H1 (cell line): Measurements from ENCODE around the gene NSF. TPM values are rescaled to one million over a fixed set of nuclear protein-coding genes. Genes with fewer than 3 reads are reported as not detected.

Experiments used
- CTCF ChIA-PET: fragments of 300-600 bp; sonication (Branson Sonifier 250); formaldehyde crosslinking; loops from one replicate; lab custom pipeline; 2021; ENCODE audit not compliant: partially characterized antibody; lab: Charles Lee
- POLR2A ChIA-PET: fragments of 300-600 bp; sonication (Branson Sonifier 250); formaldehyde crosslinking; loops from one replicate; lab custom pipeline; 2021; ENCODE audit warnings: inconsistent platforms; ENCODE audit not compliant: partially characterized antibody; lab: Charles Lee
- DNase-seq, 2 experiments: peaks; one replicate each; pipeline versions ENCODE4 v3.0.0 to v3.0.0-alpha.2; 2010 to 2022; ENCODE audit warnings: low spot score in 2 of 2, low read depth in 1 of 2, mixed read lengths in 1 of 2
- FAIRE-seq: peaks from 2 replicates; lab custom pipeline; 2011; peaks lifted over from hg19 to GRCh38; lab: Jason Lieb, UNC
- H2AFZ ChIP-seq: 2 replicates; pipeline ENCODE4 v1.8.1; 2012; ENCODE audit warnings: low read length, inconsistent platforms
- H2AK5ac ChIP-seq: 2 replicates; pipeline ENCODE4 v1.6.1; 2013; ENCODE audit warnings: low read depth, low read length
- H2BK120ac ChIP-seq: replicated peaks from 2 replicates; pipeline ENCODE3; 2013; ENCODE audit warnings: low read depth, low read length, inconsistent platforms
- H2BK12ac ChIP-seq: 2 replicates; pipeline ENCODE4 v1.6.1; 2013; ENCODE audit warnings: low read depth, low read length
- H2BK15ac ChIP-seq: 2 replicates; pipeline ENCODE4 v1.6.1; 2013; ENCODE audit warnings: low read length
- H2BK20ac ChIP-seq: 2 replicates; pipeline ENCODE4 v1.6.1; 2013; ENCODE audit warnings: low read length
- H2BK5ac ChIP-seq: 2 replicates; pipeline ENCODE4 v1.6.1; 2013; ENCODE audit warnings: low read depth, low read length
- H3K14ac ChIP-seq: 2 replicates; pipeline ENCODE4 v1.6.1; 2013; ENCODE audit warnings: inconsistent platforms; ENCODE audit not compliant: insufficient read length
- H3K18ac ChIP-seq: 2 replicates; pipeline ENCODE4 v1.6.1; 2013; ENCODE audit warnings: low read length; ENCODE audit errors: extremely low read depth
- H3K23ac ChIP-seq: 2 replicates; pipeline ENCODE4 v1.6.1; 2013; ENCODE audit warnings: inconsistent platforms; ENCODE audit not compliant: insufficient read length
- H3K23me2 ChIP-seq: 2 replicates; pipeline ENCODE4 v1.6.1; 2013; ENCODE audit warnings: low read depth, low read length
- H3K27ac ChIP-seq: 2 replicates; pipeline ENCODE4 v1.6.1; 2011; ENCODE audit warnings: low read depth, low read length, inconsistent platforms
- H3K27me3 ChIP-seq, 4 experiments: replicated peaks in 1 of 4; 1 replicate in 1 of 4; 2 replicates in 3 of 4; pipeline versions ENCODE4 v1.6.1 to v1.8.1; 2011 to 2013; ENCODE audit warnings: low read length in 3 of 4, mild to moderate bottlenecking in 3 of 4, inconsistent platforms in 2 of 4, mixed read lengths in 2 of 4, moderate library complexity in 1 of 4; ENCODE audit not compliant: control insufficient read depth in 3 of 4, insufficient read depth in 3 of 4; ENCODE audit errors: extremely low read depth in 1 of 4
- H3K36me3 ChIP-seq, 4 experiments: 2 replicates each; pipeline versions ENCODE4 v1.6.1 to v1.8.1; 2011 to 2013; ENCODE audit warnings: mild to moderate bottlenecking in 4 of 4, low read length in 3 of 4, moderate library complexity in 2 of 4, control low read depth in 1 of 4, inconsistent platforms in 1 of 4; ENCODE audit not compliant: insufficient read depth in 4 of 4, control insufficient read depth in 2 of 4
- H3K4ac ChIP-seq: replicated peaks from 2 replicates; pipeline ENCODE3; 2013; ENCODE audit warnings: low read length, low read depth, mixed read lengths, inconsistent platforms; ENCODE audit not compliant: insufficient read length
- H3K4me1 ChIP-seq, 4 experiments: replicated peaks in 1 of 4; 1 replicate in 1 of 4; 2 replicates in 3 of 4; pipeline versions ENCODE4 v1.6.1 to v1.8.1; 2011 to 2013; ENCODE audit warnings: low read length in 3 of 4, inconsistent platforms in 2 of 4, mixed read lengths in 1 of 4; ENCODE audit not compliant: insufficient read depth in 4 of 4, control insufficient read depth in 3 of 4
- H3K4me2 ChIP-seq, 2 experiments: 2 replicates each; pipeline versions ENCODE4 v1.6.1 to v1.8.1; 2011 to 2013; ENCODE audit warnings: low read depth in 2 of 2, low read length in 2 of 2, control low read depth in 1 of 2, inconsistent platforms in 1 of 2, mild to moderate bottlenecking in 1 of 2; ENCODE audit not compliant: insufficient read depth in 1 of 2
- H3K4me3 ChIP-seq, 4 experiments: fragments of 200-600, 300-600 bp in 1 of 4; sonication (generic), shearing (Covaris generic), sonication (Bioruptor Twin) in 1 of 4; 2 replicates each; pipeline versions ENCODE4 v1.5.1 to v1.8.1; 2011 to 2016; ENCODE audit warnings: low read length in 4 of 4, low read depth in 3 of 4, control low read depth in 2 of 4, inconsistent platforms in 2 of 4, mild to moderate bottlenecking in 2 of 4, mixed read lengths in 1 of 4, moderate library complexity in 1 of 4; ENCODE audit not compliant: insufficient read depth in 2 of 4; ENCODE audit errors: extremely low read depth in 1 of 4
- H3K56ac ChIP-seq: replicated peaks from 2 replicates; pipeline ENCODE3; 2013; ENCODE audit warnings: low read depth, mild to moderate bottlenecking, mixed read lengths, low read length, inconsistent platforms; ENCODE audit not compliant: insufficient read length
- H3K79me1 ChIP-seq: 2 replicates; pipeline ENCODE4 v1.6.1; 2013; ENCODE audit warnings: low read depth, low read length, control low read depth
- H3K79me2 ChIP-seq, 2 experiments: 2 replicates each; pipeline versions ENCODE4 v1.6.1 to v1.8.1; 2012 to 2013; ENCODE audit warnings: low read length in 2 of 2, mild to moderate bottlenecking in 2 of 2, inconsistent platforms in 1 of 2; ENCODE audit not compliant: insufficient read depth in 2 of 2, control insufficient read depth in 1 of 2
- H3K9ac ChIP-seq, 4 experiments: replicated peaks in 1 of 4; 1 replicate in 1 of 4; 2 replicates in 3 of 4; pipeline versions ENCODE4 v1.6.1 to v1.8.1; 2011 to 2013; ENCODE audit warnings: low read depth in 3 of 4, low read length in 3 of 4, control low read depth in 2 of 4, mild to moderate bottlenecking in 2 of 4, moderate library complexity in 2 of 4, inconsistent platforms in 1 of 4; ENCODE audit errors: extremely low read depth in 1 of 4
- H3K9me3 ChIP-seq, 2 experiments: 2 replicates each; pipeline versions ENCODE4 v1.6.1 to v1.8.1; 2012 to 2013; ENCODE audit warnings: mild to moderate bottlenecking in 2 of 2, moderate library complexity in 2 of 2, control low read depth in 1 of 2, inconsistent platforms in 1 of 2, low read depth in 1 of 2, low read length in 1 of 2, mixed read lengths in 1 of 2; ENCODE audit not compliant: insufficient read depth in 2 of 2
- H4K20me1 ChIP-seq, 2 experiments: replicated peaks in 1 of 2; 2 replicates each; pipeline versions ENCODE3 to v1.8.1; 2011 to 2013; ENCODE audit warnings: inconsistent platforms in 2 of 2, low read length in 2 of 2, mild to moderate bottlenecking in 1 of 2; ENCODE audit not compliant: insufficient read depth in 2 of 2, control insufficient read depth in 1 of 2
- H4K5ac ChIP-seq: 2 replicates; pipeline ENCODE4 v1.6.1; 2013; ENCODE audit warnings: low read length, low read depth, mixed read lengths, inconsistent platforms; ENCODE audit not compliant: insufficient read length
- H4K8ac ChIP-seq: 2 replicates; pipeline ENCODE4 v1.8.0; 2013; ENCODE audit warnings: mild to moderate bottlenecking, moderate library complexity, low read length, inconsistent platforms; ENCODE audit not compliant: insufficient read depth; ENCODE audit errors: extremely low read depth
- H4K91ac ChIP-seq: replicated peaks from 2 replicates; pipeline ENCODE3; 2013; ENCODE audit warnings: low read length, mixed read lengths, inconsistent platforms; ENCODE audit not compliant: insufficient read length
- CBX5 ChIP-seq: fragments of 300-800, 300-1000 bp; sonication (generic); IDR thresholded peaks from 2 replicates; pipeline ENCODE4 v1.7.1; 2016; ENCODE audit warnings: antibody characterized with exemption, low read length, low read depth
- CBX8 ChIP-seq: fragments of 300-800, 300-1000 bp; sonication (generic); IDR thresholded peaks from 2 replicates; pipeline ENCODE4 v1.7.1; 2016; ENCODE audit warnings: low read depth, low read length, borderline replicate concordance
- POLR2AphosphoS5 ChIP-seq: IDR thresholded peaks from 2 replicates; pipeline ENCODE4 v1.6.1; 2011; ENCODE audit warnings: low read depth, low read length
- POU5F1 ChIP-seq: IDR thresholded peaks from 2 replicates; pipeline ENCODE4 v1.6.1; 2011; ENCODE audit warnings: low read depth, mild to moderate bottlenecking, low read length, moderate library complexity
- SUZ12 ChIP-seq: fragments of 200-600 bp; sonication (generic); IDR thresholded peaks from 2 replicates; pipeline ENCODE4 v1.6.1; 2012; ENCODE audit warnings: mild to moderate bottlenecking, inconsistent platforms, low read length, moderate library complexity, mixed read lengths
- TAF1 ChIP-seq: IDR thresholded peaks from 2 replicates; pipeline ENCODE4 v1.6.1; 2011; ENCODE audit warnings: mild to moderate bottlenecking, low read depth, low read length
- WGBS, 2 experiments: shearing (Covaris generic) in 1 of 2; methylation state at CpG; one replicate each; pipeline versions ENCODE4 v1.1.6 to v1.1.7; 2013 to 2015; ENCODE audit warnings: low lambda C conversion rate in 2 of 2, mixed read lengths in 2 of 2, inconsistent platforms in 1 of 2, low coverage in 1 of 2, missing lambda C conversion rate in 1 of 2; ENCODE audit not compliant: insufficient replicate concordance in 2 of 2, insufficient coverage in 1 of 2, insufficient read length in 1 of 2; ENCODE audit errors: extremely low coverage in 1 of 2, missing lambda C conversion rate in 1 of 2; 5-methylcytosine and 5-hydroxymethylcytosine counted together
- polyA plus RNA-seq, 7 experiments: library from polyadenylated mRNA; depleted of rRNA in 3 of 7; stranded (reverse) in 5 of 7; unstranded in 2 of 7; fragments of >200 nt in 5 of 7; fragments of 200-250 nt in 2 of 7; gene quantifications; 1 replicate in 5 of 7; 2 replicates in 1 of 7; 4 replicates in 1 of 7; pipeline versions ENCODE4 v1.2.1 to v1.2.3, GENCODE V29; 2011 to 2013; ENCODE audit warnings: missing spikeins in 2 of 7, mixed read lengths in 2 of 7
- total RNA-seq: library from RNA; stranded (reverse); fragmentation: NEBNext Ultra II Directional; extraction: Animal tissue kit (Norgen Biotek cat#: 25700); gene quantifications from 2 replicates; pipeline ENCODE4 v1.2.1, GENCODE V29; 2021

NSF gene
- total and polyA plus RNA-seq, 2 of the 8 experiments (the other 6 are each of a cell fraction or from before 2014, with no cell fraction given) = 13.0 to 27.7 TPM

DNA sequence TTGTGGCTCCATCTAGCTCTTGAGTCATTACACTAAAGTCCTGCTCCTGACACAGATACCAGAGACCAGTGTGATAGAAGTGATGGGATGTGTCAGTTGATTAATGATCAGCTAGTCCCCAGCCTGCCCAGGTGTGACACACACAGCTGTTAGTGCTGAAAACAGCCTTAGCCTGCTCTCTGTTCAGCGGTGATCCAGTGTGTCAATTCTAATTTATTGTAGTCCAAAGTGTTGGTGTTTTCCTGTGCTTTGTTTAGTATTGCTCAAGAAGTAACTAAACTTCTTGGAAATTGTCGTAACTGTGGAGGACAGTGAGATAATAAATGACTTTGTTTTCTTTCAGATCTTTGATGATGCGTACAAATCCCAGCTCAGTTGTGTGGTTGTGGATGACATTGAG, 135.7 kb downstream of the NSF start:
- Histone ChIP-seq H3K79me1 (no peaks in the 10 kb centered on the region), H2AFZ (no peak overlapping the region), H3K27me3 (no peaks in the 10 kb centered on the region), H2BK15ac (no peak overlapping the region), H2BK20ac (no peak overlapping the region), H3K27ac (no peak overlapping the region), H3K4ac (no peak overlapping the region), H3K4me2 (no peak overlapping the region), H2BK120ac (no peak overlapping the region), H3K14ac (no peak overlapping the region), H2BK12ac (no peak overlapping the region), H3K79me2 (no peaks in the 10 kb centered on the region), H4K8ac (no peak overlapping the region), H4K91ac (no peak overlapping the region), H3K18ac (no peak overlapping the region), H4K5ac (no peak overlapping the region), H3K36me3 (no peaks in the 10 kb centered on the region), H3K4me1 (no peaks in the 10 kb centered on the region), H3K23ac (no peak overlapping the region), H3K23me2 (no peaks in the 10 kb centered on the region), H3K56ac (no peak overlapping the region), H2AK5ac (no peak overlapping the region), H4K20me1 (no peaks in the 10 kb centered on the region), H2BK5ac (no peak overlapping the region), H3K9me3 (no peaks in the 10 kb centered on the region), H3K9ac (no peak overlapping the region), H3K4me3 (no peak overlapping the region)
- ChIA-PET CTCF (interaction anchor here (1.0 to 1.3 kb wide), 4 partner anchors 9 to 109 kb away, joined by 4 read pairs; no protein-coding TSS in a partner anchor), POLR2A (interaction anchor here (0.9 kb wide), 1 partner anchor 10 kb away, joined by 3 read pairs; no protein-coding TSS in a partner anchor)
- FAIRE-seq = no peak
- DNase-seq = no peak
- no peak for TF ChIP-seq POLR2AphosphoS5
- TF ChIP-seq TAF1 = no peak
- no peak for TF ChIP-seq CBX8
- TF ChIP-seq CBX5 = no peak
- TF ChIP-seq SUZ12 = no peak
- no peak for TF ChIP-seq POU5F1
- 89% methylated on average over 3 of the region's 3 CpGs; no CpG with 5 or more reads in 1 of the 2 experiments for WGBS, 2 experiments
